ENCODE data around the gene DQX1.

DQX1 gene

GRCh38 chr2:74500578-74500946 lies 25.5 kb downstream of the DQX1 start:
- no peak for FAIRE-seq
- DNase-seq (ENCODE audit: insufficient read length, low spot score): no peak
- TF ChIP-seq CTCF (IDR thresholded peaks at IDR 0.05; ENCODE audit: insufficient read depth, missing control alignments): no peak

- no peak for TF ChIP-seq CTCF (IDR thresholded peaks at IDR 0.05; ENCODE audit: insufficient read depth, missing control alignments)
- DNase-seq (ENCODE audit: insufficient read length, low spot score) (no peak), FAIRE-seq (no peak)
Measured at GRCh38 chr2:74499940-74500577, 26.0 kb downstream of the DQX1 start.

DNA sequence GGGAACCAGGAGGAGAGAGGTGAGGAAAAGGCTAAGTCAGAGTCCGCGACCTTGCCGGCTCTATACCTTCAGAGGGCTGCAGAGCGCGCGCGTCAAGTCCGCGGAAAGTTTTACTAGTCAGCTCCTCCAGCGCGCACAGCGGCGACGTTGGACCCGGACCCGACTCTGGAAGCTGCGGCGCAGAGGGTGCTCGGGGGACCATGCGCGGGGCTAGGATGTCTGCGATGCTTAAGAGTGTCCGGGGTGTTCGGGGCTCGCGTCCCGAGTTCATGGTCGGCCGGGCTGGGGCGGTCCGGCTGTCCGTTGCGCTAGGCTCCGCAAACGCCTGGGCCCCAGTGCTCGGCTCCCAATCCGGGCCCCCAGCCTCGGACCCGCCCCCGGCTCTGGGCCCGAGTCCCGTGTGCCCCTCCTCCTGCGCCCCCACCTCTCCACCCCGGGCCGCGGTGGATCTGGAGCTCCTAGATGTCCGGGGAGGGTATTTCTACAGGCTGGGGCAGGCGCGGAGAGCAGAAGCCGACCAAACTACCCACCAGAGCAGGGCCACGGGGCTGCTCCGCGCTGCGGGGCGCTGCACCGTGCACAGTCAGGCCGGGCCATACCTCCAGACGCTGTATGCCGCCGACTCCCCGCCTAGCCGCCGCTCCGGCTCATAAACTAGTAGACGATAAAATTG lies 26.6 kb downstream of the DQX1 start, which contains the start of gene LBX2:
LBX2 (minus strand) TSS at position 337 of the 673 bp plus-strand sequence; CDS start at position 271, 66 bp downstream.
- TF ChIP-seq CTCF (IDR thresholded peaks at IDR 0.05; ENCODE audit: insufficient read depth, missing control alignments): no peak
- no peak for FAIRE-seq
- DNase-seq (ENCODE audit: insufficient read length, low spot score): no peak

GRCh38 chr2:74498500-74499266 lies 27.3 kb downstream of the DQX1 start:
- TF ChIP-seq CTCF (IDR thresholded peaks at IDR 0.05; ENCODE audit: insufficient read depth, missing control alignments): no peak

GRCh38 chr2:74497777-74498499 lies 28.1 kb downstream of the DQX1 start:
- DNase-seq (ENCODE audit: insufficient read length, low spot score): no peak
- FAIRE-seq: no peak
- no peak for TF ChIP-seq CTCF (IDR thresholded peaks at IDR 0.05; ENCODE audit: insufficient read depth, missing control alignments)

More at GRCh38 chr2:74498500-74499266, 27.3 kb downstream of the DQX1 start:
- FAIRE-seq (no peak), DNase-seq (ENCODE audit: insufficient read length, low spot score) (no peak)

GRCh38 chr2:74496997-74497776 lies 28.8 kb downstream of the DQX1 start:
- TF ChIP-seq CTCF (IDR thresholded peaks at IDR 0.05; ENCODE audit: insufficient read depth, missing control alignments): no peak
- FAIRE-seq (no peak), DNase-seq (ENCODE audit: insufficient read length, low spot score) (no peak)
